Muscle of back (tissue), 11 donors: Measurements from ENCODE around the gene PCDHB6. TPM values are rescaled to one million over a fixed set of nuclear protein-coding genes. Genes with fewer than 3 reads are reported as not detected.
"Not testable (repeated sequence)": the region's sequence is repeated elsewhere in the genome, so short reads cannot be mapped to it uniquely, and the experiment has no call there.

Experiments used
- DNase-seq, 3 donors: peaks; one replicate each; pipeline versions ENCODE4 v3.0.0 to v3.0.0-alpha.2; 2013
- polyA plus RNA-seq, 10 donors: library from polyadenylated mRNA; unstranded; fragments of 120-200 nt; gene quantifications; one replicate each; pipeline ENCODE4 v1.2.1, GENCODE V29; 2013; ENCODE audit not compliant: insufficient read length in 10 of 10

The PCDHB6 gene
- polyA plus RNA-seq, 10 donors: 1.3 to 2.5 (median 1.8) TPM

- DNase-seq: not testable (repeated sequence)
Measured at GRCh38 chr5:141201646-141202045, 51.8 kb downstream of the PCDHB6 start.

Other genes with a start within 250 kb of the PCDHB6 start
- under 1 TPM in 9 of 10 donors, not detected in 1; 0.07 to 0.38 (median 0.12) TPM for gene PCDHAC1, start 223.8 kb upstream of the PCDHB6 start, polyA plus RNA-seq
- gene PCDHAC2, start 183.6 kb upstream of the PCDHB6 start, polyA plus RNA-seq: 1 to 10 TPM in 6 of 10 donors, under 1 TPM in 4; 0.67 to 5.8 (median 1.4) TPM
- gene PCDHB1, start 98.7 kb upstream of the PCDHB6 start, polyA plus RNA-seq: under 1 TPM; 0.07 to 0.20 (median 0.10) TPM
- 1 to 10 TPM; 2.3 to 5.9 (median 4.2) TPM for gene PCDHB2, start 55.4 kb upstream of the PCDHB6 start, polyA plus RNA-seq
- gene PCDHB3, start 49.6 kb upstream of the PCDHB6 start, polyA plus RNA-seq: 1 to 10 TPM; 1.6 to 2.8 (median 2.0) TPM
- 1 to 10 TPM; 2.8 to 4.6 (median 3.1) TPM for gene PCDHB4, start 28.2 kb upstream of the PCDHB6 start, polyA plus RNA-seq
- 1 to 10 TPM; 2.7 to 5.1 (median 3.9) TPM for gene PCDHB5, start 14.9 kb upstream of the PCDHB6 start, polyA plus RNA-seq
- gene PCDHB7, start 22.6 kb downstream of the PCDHB6 start, polyA plus RNA-seq: 1 to 10 TPM; 1.8 to 3.5 (median 2.6) TPM
- 1 to 10 TPM in 8 of 10 donors, under 1 TPM in 2; 0.34 to 2.4 (median 1.3) TPM for gene PCDHB8, start 27.7 kb downstream of the PCDHB6 start, polyA plus RNA-seq
- gene PCDHB16, start 32.3 kb downstream of the PCDHB6 start, polyA plus RNA-seq: 1 to 10 TPM; 2.3 to 6.1 (median 4.2) TPM
- gene PCDHB9, start 37.1 kb downstream of the PCDHB6 start, polyA plus RNA-seq: 1 to 10 TPM; 1.4 to 3.9 (median 2.5) TPM
- gene PCDHB10, start 42.3 kb downstream of the PCDHB6 start, polyA plus RNA-seq: 1 to 10 TPM; 3.6 to 6.4 (median 4.9) TPM
- 1 to 10 TPM; 1.6 to 3.5 (median 2.7) TPM for gene PCDHB11, start 49.6 kb downstream of the PCDHB6 start, polyA plus RNA-seq
- gene PCDHB12, start 58.7 kb downstream of the PCDHB6 start, polyA plus RNA-seq: 1 to 10 TPM; 2.3 to 3.7 (median 2.8) TPM
- gene PCDHB13, start 63.9 kb downstream of the PCDHB6 start, polyA plus RNA-seq: 1 to 10 TPM; 2.3 to 3.6 (median 2.6) TPM
- gene PCDHB14, start 73.3 kb downstream of the PCDHB6 start, polyA plus RNA-seq: 1 to 10 TPM; 5.3 to 8.1 (median 6.6) TPM
- gene PCDHB15, start 95.3 kb downstream of the PCDHB6 start, polyA plus RNA-seq: 1 to 10 TPM; 5.9 to 9.7 (median 7.8) TPM
- gene SLC25A2, start 154.0 kb downstream of the PCDHB6 start, polyA plus RNA-seq: under 1 TPM in 1 of 10 donors, not detected in 9; 0.17 TPM
- gene TAF7, start 170.7 kb downstream of the PCDHB6 start, polyA plus RNA-seq: 10 to 100 TPM; 74.5 to 97.2 (median 82.8) TPM
- under 1 TPM; 0.38 to 0.64 (median 0.54) TPM for gene PCDHGA1, start 180.5 kb downstream of the PCDHB6 start, polyA plus RNA-seq
- gene PCDHGA2, start 188.7 kb downstream of the PCDHB6 start, polyA plus RNA-seq: 1 to 10 TPM; 1.7 to 3.1 (median 2.4) TPM
- gene PCDHGA3, start 193.8 kb downstream of the PCDHB6 start, polyA plus RNA-seq: 1 to 10 TPM; 1.2 to 1.7 (median 1.4) TPM
- under 1 TPM; 0.36 to 0.88 (median 0.60) TPM for gene PCDHGB1, start 200.0 kb downstream of the PCDHB6 start, polyA plus RNA-seq
- gene PCDHGA4, start 205.0 kb downstream of the PCDHB6 start, polyA plus RNA-seq: 1 to 10 TPM; 1.1 to 1.8 (median 1.3) TPM
- 1 to 10 TPM; 1.9 to 2.6 (median 2.2) TPM for gene PCDHGB2, start 209.9 kb downstream of the PCDHB6 start, polyA plus RNA-seq
- gene PCDHGA5, start 214.1 kb downstream of the PCDHB6 start, polyA plus RNA-seq: 1 to 10 TPM; 1.9 to 3.3 (median 2.6) TPM
- gene PCDHGB3, start 220.2 kb downstream of the PCDHB6 start, polyA plus RNA-seq: 1 to 10 TPM in 9 of 10 donors, under 1 TPM in 1; 0.99 to 1.7 (median 1.4) TPM
- 1 to 10 TPM; 2.4 to 5.4 (median 3.4) TPM for gene PCDHGA6, start 223.8 kb downstream of the PCDHB6 start, polyA plus RNA-seq
- 1 to 10 TPM; 1.2 to 2.0 (median 1.4) TPM for gene PCDHGA7, start 232.7 kb downstream of the PCDHB6 start, polyA plus RNA-seq
- gene PCDHGB4, start 237.6 kb downstream of the PCDHB6 start, polyA plus RNA-seq: 1 to 10 TPM; 1.7 to 3.9 (median 2.5) TPM
- gene PCDHGA8, start 242.6 kb downstream of the PCDHB6 start, polyA plus RNA-seq: under 1 TPM; 0.43 to 0.83 (median 0.57) TPM
- 1 to 10 TPM; 2.5 to 7.0 (median 4.1) TPM for gene PCDHGB5, start 247.9 kb downstream of the PCDHB6 start, polyA plus RNA-seq